Globus pallidus (tissue), 1 donor: ENCODE measurements around the gene PLS1.
"Not testable (repeated sequence)": the region's sequence is repeated elsewhere in the genome, so short reads cannot be mapped to it uniquely, and the experiment has no call there.

Source experiments
- DNase-seq: peaks from one replicate; pipeline ENCODE4 v3.0.0-alpha.2; 2015; ENCODE audit warnings: low spot score

The PLS1 gene

GRCh38 chr3:142694225-142694624 is 98.0 kb downstream of the PLS1 start:
- no peak for DNase-seq

GRCh38 chr3:142705198-142705597 is 109.0 kb downstream of the PLS1 start:
- DNase-seq, result no peak

- DNase-seq, result no peak
These were observed 110.3 kb downstream of the PLS1 start for GRCh38 chr3:142706321-142707127.

GRCh38 chr3:142709207-142709606 is 113.0 kb downstream of the PLS1 start:
- no peak for DNase-seq

- not testable (repeated sequence) for DNase-seq
These were observed 118.7 kb downstream of the PLS1 start for GRCh38 chr3:142714882-142715281.

- no peak for DNase-seq
These were observed 119.9 kb downstream of the PLS1 start for GRCh38 chr3:142716102-142716501.

- no peak for DNase-seq
These were observed 127.4 kb downstream of the PLS1 start for GRCh38 chr3:142723665-142723967.

GRCh38 chr3:142723968-142724681 is 127.9 kb downstream of the PLS1 start, which contains the start of gene TRPC1:
TSS of gene TRPC1 (plus strand) at chr3:142724034. CDS start at chr3:142724560, 526 bp downstream.
- peak; percentile 86 for DNase-seq

GRCh38 chr3:142724682-142725356 is 128.6 kb downstream of the PLS1 start:
- DNase-seq, result peak; percentile 44

GRCh38 chr3:142725357-142725739 is 129.2 kb downstream of the PLS1 start:
- no peak for DNase-seq

GRCh38 chr3:142726017-142726416 is 129.8 kb downstream of the PLS1 start:
- no peak for DNase-seq

GRCh38 chr3:142732066-142732465 is 135.9 kb downstream of the PLS1 start:
- no peak for DNase-seq

GRCh38 chr3:142734834-142735233 is 138.6 kb downstream of the PLS1 start:
- DNase-seq, result no peak

- no peak for DNase-seq
These were observed 139.3 kb downstream of the PLS1 start for GRCh38 chr3:142735462-142735861.

GRCh38 chr3:142738396-142738795 is 142.2 kb downstream of the PLS1 start:
- DNase-seq, result no peak

- DNase-seq, result no peak
These were observed 150.5 kb downstream of the PLS1 start for GRCh38 chr3:142746646-142747045.

- DNase-seq, result not testable (repeated sequence)
These were observed 154.3 kb downstream of the PLS1 start for GRCh38 chr3:142750531-142750930.

- not testable (repeated sequence) for DNase-seq
These were observed 156.4 kb downstream of the PLS1 start for GRCh38 chr3:142752605-142753004.

- no peak for DNase-seq
These were observed 158.3 kb downstream of the PLS1 start for GRCh38 chr3:142754494-142754893.
